Lower lobe of right lung (tissue), 2 donors: Measurements from ENCODE around the gene POM121. TPM values are rescaled to one million over a fixed set of nuclear protein-coding genes. Genes with fewer than 3 reads are reported as not detected.
"Not testable (repeated sequence)": the region's sequence is repeated elsewhere in the genome, so short reads cannot be mapped to it uniquely, and the experiment has no call there.

ENCODE experiments used
- ATAC-seq, 2 donors: fragments of 200-7000 bp; cut with Tn5 transposase; one replicate each; pipeline ENCODE4 v1.9.1; 2020 to 2022; ENCODE audit warnings: mild to moderate bottlenecking in 2 of 2, moderate library complexity in 2 of 2
- DNase-seq: peaks from one replicate; pipeline ENCODE4 v3.0.0-alpha.2; 2020
- H3K27ac ChIP-seq: fragments of 200-600 bp; one replicate; pipeline ENCODE4 v1.8.0; 2022
- H3K27me3 ChIP-seq: fragments of 200-600 bp; one replicate; pipeline ENCODE4 v1.8.0; 2022; ENCODE audit warnings: low read depth
- H3K36me3 ChIP-seq: fragments of 200-600 bp; one replicate; pipeline ENCODE4 v1.8.0; 2022; ENCODE audit warnings: mild to moderate bottlenecking
- H3K4me1 ChIP-seq: fragments of 200-600 bp; one replicate; pipeline ENCODE4 v1.8.0; 2022
- H3K4me3 ChIP-seq: fragments of 200-600 bp; one replicate; pipeline ENCODE4 v1.8.0; 2022; ENCODE audit warnings: mild to moderate bottlenecking
- H3K9me3 ChIP-seq: fragments of 200-600 bp; one replicate; pipeline ENCODE4 v1.8.0; 2022
- intact Hi-C: fragments of 100-400 bp; cut with DNase I; formaldehyde crosslinking; loops from one replicate; pipeline ENCODE4 v1.11.0; 2022
- total RNA-seq: library from RNA; stranded (reverse); fragmentation: NEBNext Ultra II Directional; extraction: Animal tissue kit (Norgen Biotek cat#: 25700); gene quantifications from one replicate; pipeline ENCODE4 v1.2.1, GENCODE V29; 2021
- donor health status: DM: no; HTN: yes; CAD: no; lungs with severe emphysema.

Gene POM121
- total RNA-seq, 1 donor from 2014 or later = 35.9 TPM

DNA sequence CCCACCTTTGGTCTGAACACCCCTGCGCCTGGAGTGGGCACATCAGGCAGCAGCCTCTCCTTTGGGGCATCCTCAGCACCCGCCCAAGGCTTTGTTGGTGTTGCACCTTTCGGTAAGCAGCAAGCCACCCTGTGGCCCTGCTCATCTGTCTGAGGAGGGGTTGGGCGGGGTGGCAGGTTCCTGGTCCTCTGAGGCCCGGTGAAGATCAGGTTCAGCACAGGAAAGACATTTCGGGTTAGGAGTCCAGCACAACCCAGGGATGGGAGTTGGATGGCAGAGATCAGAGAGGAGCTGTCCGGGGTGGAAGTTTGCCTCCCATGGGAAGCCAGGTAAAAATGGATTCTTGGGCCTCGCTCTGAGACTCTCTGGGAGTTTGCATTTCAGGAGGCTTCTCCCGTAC is 20.7 kb downstream of the POM121 start:
- DNase-seq, H3K4me3 ChIP-seq, H3K27ac ChIP-seq, H3K9me3 ChIP-seq, intact Hi-C loops, H3K27me3 ChIP-seq, ATAC-seq, H3K4me1 ChIP-seq: not testable (repeated sequence)
- H3K36me3 ChIP-seq = peaks cover 32% of the 10 kb centered on the region

DNA sequence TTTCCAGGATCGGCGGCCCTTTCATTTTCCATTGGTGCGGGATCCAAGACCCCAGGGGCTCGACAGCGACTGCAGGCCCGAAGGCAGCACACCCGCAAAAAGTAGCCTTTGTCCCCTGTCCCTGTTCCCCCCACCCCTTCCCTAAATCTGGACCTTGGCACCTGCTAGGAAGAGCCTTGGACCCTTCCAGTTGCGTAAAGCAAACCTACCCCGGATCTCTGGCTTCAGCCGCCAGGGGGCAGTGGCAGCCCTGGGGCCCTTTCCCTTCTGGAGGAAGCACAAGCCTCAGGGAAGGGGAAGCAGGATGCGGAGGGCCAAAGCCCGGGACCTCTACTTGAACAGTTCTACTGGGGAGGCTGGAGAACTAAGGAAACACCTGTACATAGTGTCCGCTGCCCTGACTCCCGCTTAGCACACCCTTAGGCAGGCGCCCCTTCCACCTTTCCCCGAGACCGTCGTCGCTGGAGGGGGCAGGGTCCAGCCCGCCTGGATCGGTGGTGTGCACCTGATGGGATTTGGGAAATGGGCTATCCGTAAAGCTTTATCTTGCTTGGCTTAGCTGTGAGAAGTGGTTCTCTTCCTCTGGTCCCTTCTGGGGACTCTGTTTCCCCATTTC is 21.3 kb downstream of the POM121 start:
- H3K4me3 ChIP-seq, H3K27me3 ChIP-seq, H3K4me1 ChIP-seq, DNase-seq, H3K27ac ChIP-seq, intact Hi-C loops, H3K9me3 ChIP-seq: not testable (repeated sequence)
- H3K36me3 ChIP-seq = peaks cover 32% of the 10 kb centered on the region
- ATAC-seq = peak; percentile 14 to 49

DNA sequence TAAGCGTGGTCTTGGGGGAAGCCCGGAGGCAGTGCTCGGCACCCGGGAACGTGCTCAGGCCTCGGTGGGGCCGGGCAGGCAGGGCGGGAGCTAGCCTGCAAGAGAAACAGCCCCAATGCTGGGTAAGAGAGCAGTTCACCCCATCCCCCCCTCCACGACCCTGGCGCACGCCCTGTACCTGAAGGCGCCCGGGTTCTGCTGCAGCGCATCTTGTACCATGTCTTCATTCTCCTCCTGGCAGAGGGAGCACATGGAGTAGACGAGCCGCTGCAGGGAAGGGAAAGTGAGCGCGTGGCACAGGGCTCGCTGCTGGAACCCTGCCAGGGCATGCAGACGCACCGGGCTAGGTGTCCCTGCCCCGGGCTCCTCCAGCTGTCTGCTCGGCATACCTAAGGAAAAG is 23.8 kb downstream of the POM121 start:
- H3K4me1 ChIP-seq, DNase-seq, ATAC-seq, intact Hi-C loops, H3K9me3 ChIP-seq, H3K4me3 ChIP-seq, H3K27me3 ChIP-seq, H3K27ac ChIP-seq: not testable (repeated sequence)
- peaks cover 26% of the 10 kb centered on the region for H3K36me3 ChIP-seq

DNA sequence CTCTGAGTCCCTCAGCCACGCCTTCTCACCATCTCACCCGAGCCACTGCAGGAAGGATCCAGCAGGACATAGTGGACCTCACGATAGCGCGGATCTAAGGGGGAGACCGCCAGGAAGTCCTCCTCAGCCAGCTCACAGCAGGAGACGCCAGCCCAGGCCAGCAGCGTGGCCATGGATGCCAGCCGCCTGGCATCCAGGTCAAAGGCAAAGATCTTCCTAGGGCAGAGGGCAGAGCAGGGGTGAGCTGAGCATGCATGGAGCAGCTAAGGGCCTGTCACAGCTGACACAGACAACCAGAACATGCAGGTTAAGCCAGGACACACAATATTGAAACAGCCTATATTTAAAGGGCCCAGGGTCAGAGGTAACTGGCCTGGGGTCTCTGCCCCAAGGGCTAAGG is 24.4 kb downstream of the POM121 start:
- H3K4me3 ChIP-seq, H3K9me3 ChIP-seq, H3K4me1 ChIP-seq, H3K27me3 ChIP-seq, intact Hi-C loops, H3K27ac ChIP-seq, ATAC-seq, DNase-seq: not testable (repeated sequence)
- H3K36me3 ChIP-seq = peaks cover 26% of the 10 kb centered on the region

DNA sequence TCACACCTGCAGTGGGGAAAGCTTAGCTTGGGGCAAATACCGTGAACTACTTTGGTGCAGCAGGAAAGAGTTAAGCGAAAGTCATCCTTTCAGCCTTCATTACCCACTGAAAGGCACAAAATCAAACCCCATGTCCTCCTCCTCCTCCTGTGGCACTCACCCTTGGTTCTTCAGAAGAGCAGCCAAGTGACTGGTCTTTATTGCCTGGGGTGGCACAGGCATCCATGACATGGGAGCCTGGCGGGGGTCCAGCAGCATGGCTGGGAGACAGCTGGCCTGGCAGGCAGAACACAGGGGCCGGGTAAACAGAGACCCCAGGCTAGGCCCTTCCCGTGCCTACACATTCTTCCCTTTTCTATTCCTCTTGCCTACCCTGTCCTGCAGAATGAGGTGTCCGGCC is 24.8 kb downstream of the POM121 start:
- intact Hi-C loops, DNase-seq: not testable (repeated sequence)

DNA sequence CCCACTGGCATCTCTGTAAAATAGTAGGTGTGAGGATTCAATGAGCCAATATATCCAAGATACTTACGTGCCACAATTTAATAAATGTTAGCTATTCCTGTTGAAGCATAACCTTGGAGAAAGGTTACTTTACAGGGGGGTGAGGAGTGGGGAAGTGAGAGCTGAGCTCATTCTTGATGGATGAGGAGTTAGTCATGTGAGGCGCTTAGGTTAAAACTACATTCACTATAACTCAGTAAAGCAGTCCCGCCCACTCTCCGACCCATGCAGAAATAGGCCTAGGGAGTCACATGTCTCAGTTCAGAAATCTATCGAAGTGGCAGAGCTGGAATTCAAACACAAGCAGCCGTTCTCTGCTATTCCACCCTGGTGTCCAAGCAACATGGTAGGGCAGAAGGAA is 25.5 kb downstream of the POM121 start:
- H3K36me3 ChIP-seq = peaks cover 24% of the 10 kb centered on the region
- H3K27ac ChIP-seq, intact Hi-C loops, DNase-seq, ATAC-seq, H3K4me1 ChIP-seq, H3K9me3 ChIP-seq, H3K27me3 ChIP-seq, H3K4me3 ChIP-seq: not testable (repeated sequence)

More for the DNA sequence above, 24.8 kb downstream of the POM121 start:
- not testable (repeated sequence) for ATAC-seq, H3K27ac ChIP-seq, H3K27me3 ChIP-seq, H3K9me3 ChIP-seq, H3K4me3 ChIP-seq, H3K4me1 ChIP-seq
- peaks cover 26% of the 10 kb centered on the region for H3K36me3 ChIP-seq

DNA sequence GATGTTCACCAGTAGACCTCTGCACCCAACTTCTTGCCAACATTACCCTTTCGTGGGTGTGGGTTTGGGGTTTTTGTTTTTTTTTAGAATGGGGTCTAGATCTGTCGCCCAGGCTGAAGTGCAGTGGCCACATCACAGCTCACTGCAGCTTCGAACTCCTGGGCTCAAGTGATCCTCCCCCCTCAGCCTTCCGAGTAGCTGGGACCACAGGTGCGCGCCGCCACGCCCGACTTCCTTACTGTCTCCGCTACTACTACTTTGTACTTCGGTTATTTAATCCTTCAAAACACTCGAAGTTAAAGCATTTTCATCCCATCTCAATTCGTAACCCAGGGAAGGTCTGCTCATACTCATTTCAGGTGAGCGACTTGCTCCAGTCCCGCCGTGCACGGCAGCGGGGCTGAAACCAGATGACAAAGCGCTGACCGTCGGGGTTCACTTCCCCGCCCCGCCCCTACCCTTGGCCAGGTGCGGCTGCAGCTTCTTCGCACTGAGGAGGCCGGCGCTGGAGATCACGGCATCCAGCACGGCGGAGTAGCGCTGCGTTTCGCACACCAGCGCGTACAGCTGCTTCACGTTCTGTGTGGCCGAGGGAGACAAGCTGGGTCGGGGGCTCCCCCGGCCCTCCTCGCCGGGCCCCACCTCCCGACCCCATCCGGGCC is 29.1 kb downstream of the POM121 start:
- H3K9me3 ChIP-seq, intact Hi-C loops, H3K36me3 ChIP-seq, H3K4me1 ChIP-seq, H3K27ac ChIP-seq, DNase-seq, H3K27me3 ChIP-seq: not testable (repeated sequence)
- ATAC-seq = peak; percentile 67 to 77
- H3K4me3 ChIP-seq = peak overlapping the region; percentile 45

DNA sequence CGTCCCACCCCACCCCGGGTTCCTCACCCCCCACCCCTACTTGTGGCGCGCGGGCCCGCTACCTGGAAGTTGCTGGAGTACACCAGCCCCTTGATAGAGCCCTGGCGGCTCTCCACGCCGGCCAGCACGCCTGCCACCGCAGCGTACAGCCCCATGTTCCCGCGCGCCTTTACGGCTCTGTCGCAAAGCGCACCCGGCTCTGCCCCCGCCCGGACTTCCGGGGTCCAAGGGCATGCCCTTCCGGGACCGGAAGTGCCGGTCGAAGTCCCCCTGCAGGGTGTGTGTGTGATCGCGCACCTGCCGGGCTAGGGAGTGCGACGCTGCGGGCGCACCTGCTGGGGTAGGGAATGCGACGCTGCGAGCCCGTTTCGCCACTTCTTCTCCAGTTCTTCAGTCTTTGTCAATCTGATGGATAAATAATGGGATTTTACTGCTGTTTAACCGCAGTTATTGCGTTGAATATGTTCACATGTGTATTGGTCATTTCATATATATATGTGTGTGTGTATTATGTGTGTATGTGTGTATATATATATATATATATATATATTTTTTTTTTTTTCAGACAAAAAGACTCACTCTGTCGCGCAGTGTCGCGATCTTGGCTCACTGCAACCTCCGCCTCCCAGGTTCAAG is 29.8 kb downstream of the POM121 start:
- intact Hi-C loops, H3K4me1 ChIP-seq, H3K9me3 ChIP-seq, H3K36me3 ChIP-seq, H3K27ac ChIP-seq, H3K27me3 ChIP-seq, DNase-seq: not testable (repeated sequence)
- peak overlapping the region; percentile 45 for H3K4me3 ChIP-seq
- peak; percentile 99 for ATAC-seq

DNA sequence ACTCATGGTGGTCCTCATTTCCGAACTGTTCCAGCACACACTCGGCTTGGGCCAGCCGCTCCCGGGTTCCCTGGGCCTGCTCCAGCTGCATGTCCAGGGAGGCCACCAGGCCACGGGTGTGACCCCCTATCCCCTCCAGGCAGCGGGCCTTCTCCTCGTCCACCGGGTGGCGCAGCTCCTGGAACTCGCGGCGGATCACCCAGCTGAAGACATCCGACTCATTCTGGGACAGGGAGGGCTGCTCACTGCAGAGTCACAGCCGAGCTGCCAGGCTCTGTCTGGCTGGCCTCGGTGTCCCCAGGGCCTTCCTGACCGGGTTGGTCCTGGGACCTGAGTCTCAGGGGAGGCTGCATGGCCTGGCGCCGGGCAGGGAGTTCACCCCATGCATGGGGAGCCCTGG is 35.1 kb downstream of the POM121 start:
- H3K9me3 ChIP-seq, H3K27me3 ChIP-seq, H3K4me1 ChIP-seq, H3K27ac ChIP-seq, H3K36me3 ChIP-seq, intact Hi-C loops, DNase-seq, ATAC-seq, H3K4me3 ChIP-seq: not testable (repeated sequence)

DNA sequence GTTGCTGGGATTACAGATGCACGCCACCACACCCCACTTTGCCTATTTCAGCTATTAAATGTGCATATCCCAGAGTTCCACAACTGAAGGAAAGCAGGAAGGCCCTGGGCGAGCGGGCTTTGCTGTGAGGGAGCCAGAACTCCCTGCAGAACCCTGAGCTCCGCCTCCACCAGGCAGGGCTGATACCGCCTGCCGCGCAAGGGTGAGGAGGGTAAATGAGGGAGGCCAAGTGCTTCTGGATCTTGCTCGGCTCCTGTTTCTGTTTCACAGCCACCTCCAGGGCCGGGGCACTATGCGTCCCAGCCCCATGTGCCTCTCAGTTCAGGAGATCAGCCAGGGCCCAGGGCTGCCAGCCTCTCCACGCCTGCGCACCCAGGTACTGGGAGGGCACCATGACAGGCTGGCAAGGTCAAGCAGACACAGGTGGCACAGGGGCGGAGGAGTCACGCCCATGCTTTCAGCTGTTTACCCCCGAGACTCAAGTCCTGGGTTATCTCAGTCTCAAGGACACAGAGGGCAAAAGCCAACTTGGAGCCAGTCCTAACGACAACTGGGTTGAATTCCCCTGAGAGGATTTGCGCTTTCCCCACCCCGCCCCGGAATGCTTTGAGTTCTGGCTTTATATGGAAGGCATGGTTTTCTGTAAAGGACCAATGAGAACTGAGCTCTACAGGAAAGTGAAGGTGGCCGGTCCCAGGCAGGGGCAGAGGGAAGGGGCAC is 35.9 kb downstream of the POM121 start:
- H3K27ac ChIP-seq, intact Hi-C loops, DNase-seq, H3K9me3 ChIP-seq, H3K4me3 ChIP-seq, H3K36me3 ChIP-seq, H3K4me1 ChIP-seq, H3K27me3 ChIP-seq: not testable (repeated sequence)
- ATAC-seq = peak; percentile 91 to 93

DNA sequence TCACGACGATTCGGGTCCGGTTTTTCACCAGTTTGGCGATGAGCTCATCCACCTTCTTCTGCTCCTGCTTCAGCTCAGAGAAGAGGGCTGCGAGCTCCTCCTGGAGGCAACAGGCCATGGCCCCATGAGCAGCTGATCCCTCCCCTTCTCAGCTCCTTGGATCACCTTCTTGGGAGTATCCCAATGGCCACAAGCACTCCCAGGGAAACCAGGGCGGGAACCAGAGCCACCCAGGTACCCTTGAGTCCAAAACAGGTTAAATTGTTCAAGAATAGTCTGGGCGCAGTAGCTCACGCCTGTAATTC is 36.4 kb downstream of the POM121 start:
- H3K27ac ChIP-seq, ATAC-seq, H3K27me3 ChIP-seq, H3K4me3 ChIP-seq, H3K9me3 ChIP-seq, intact Hi-C loops, H3K36me3 ChIP-seq, H3K4me1 ChIP-seq, DNase-seq: not testable (repeated sequence)

DNA sequence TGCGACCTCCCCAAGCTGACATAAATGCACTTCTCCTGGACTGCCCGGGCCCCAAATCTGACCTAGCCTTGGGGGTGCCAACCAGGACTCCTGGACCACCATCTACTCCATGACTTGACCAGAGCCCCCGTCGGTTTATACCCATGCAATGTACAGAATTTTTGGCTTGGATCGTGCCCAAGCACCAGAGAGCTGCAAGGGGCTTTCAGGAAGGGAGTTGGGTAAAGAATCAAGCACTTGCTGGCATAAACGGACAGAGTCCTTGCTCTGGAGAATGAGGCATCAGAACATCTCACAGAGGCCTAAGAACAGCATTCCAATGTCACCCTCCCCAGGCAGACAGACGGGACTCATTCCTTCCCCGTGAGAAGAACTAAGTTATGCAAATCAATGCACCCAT is 38.2 kb downstream of the POM121 start:
- H3K9me3 ChIP-seq, DNase-seq, ATAC-seq, H3K36me3 ChIP-seq, intact Hi-C loops, H3K4me3 ChIP-seq, H3K27ac ChIP-seq, H3K27me3 ChIP-seq, H3K4me1 ChIP-seq: not testable (repeated sequence)

DNA sequence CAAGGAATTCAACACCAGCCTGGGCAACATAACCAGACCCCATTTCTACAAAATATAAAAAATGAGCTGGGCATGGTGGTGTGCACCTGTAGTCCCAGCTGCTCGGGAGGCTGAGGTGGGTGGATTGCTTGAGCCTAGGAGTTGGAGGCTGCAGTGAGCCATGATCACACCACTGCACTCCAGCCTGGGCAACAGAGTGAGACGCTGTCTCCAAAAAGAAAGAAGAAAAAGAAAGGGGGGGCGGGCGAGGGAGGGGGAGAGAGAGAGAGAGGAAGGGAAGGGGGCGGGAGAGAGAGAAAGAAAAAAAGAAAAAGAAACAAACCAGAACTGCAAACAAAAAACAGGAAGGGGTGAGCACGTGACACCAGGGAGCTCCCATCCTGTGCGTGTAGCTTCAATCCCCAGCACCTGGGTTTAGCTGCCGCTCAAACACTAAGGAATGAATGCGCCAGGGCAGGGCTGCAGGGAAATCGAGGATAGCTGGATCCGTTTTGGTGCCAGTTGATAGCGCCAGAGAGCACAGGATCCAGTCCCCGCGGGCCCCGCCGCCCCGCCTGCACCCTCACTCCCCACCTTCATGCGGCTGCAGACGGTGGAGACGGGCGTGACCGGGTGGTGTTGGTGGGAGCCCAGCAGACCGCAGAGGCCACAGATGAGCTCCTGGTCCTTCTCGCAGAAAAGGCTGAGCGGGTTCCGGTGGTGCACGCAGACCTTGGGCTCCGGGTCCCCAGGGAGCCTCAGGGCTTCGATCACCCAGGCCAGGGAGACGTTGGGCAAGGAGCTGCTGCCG is 40.5 kb downstream of the POM121 start:
- H3K36me3 ChIP-seq, H3K4me1 ChIP-seq, H3K4me3 ChIP-seq, DNase-seq, H3K27ac ChIP-seq, intact Hi-C loops, H3K27me3 ChIP-seq, H3K9me3 ChIP-seq: not testable (repeated sequence)
- peak in 1 of 2 donors; percentile 13 for ATAC-seq
